Measurements from ENCODE around the gene SAMD10.
A peak's percentile ranks its signal among the peaks of the same experiment; 100 is the strongest.

SAMD10 gene

GRCh38 chr20:63968136-63968927, 11.1 kb downstream of the SAMD10 start:
- Histone ChIP-seq H3K79me2 (ENCODE audit: insufficient read depth, low read length) (peaks cover 11% of the 10 kb centered on the region; the same call in 1 of the 2 replicates), H3K9me3 (ENCODE audit: insufficient read depth, low read depth, low read length) (no peaks in the 10 kb centered on the region), H2AFZ (ENCODE audit: low read length) (no peak overlapping the region), H3F3A (ENCODE audit: low read depth) (no peaks in the 10 kb centered on the region), H3K4me2 (ENCODE audit: low read depth, low read length, poor library complexity, severe bottlenecking) (peak overlapping the region; percentile 88), H3K27me3 (ENCODE audit: insufficient read depth, low read length, poor library complexity, severe bottlenecking) (no peaks in the 10 kb centered on the region), H3K36me3 (ENCODE audit: insufficient read depth, low read length) (no peaks in the 10 kb centered on the region), H3K9ac (ENCODE audit: low read depth, low read length, poor library complexity, severe bottlenecking) (peak overlapping the region; percentile 91), H3K4me3 (ENCODE audit: low read length, poor library complexity, severe bottlenecking) (peak overlapping the region; percentile 89), H3K9me2 (replicated peaks; ENCODE audit: low read depth, low read length) (no peaks in the 10 kb centered on the region), H4K20me1 (ENCODE audit: insufficient read depth, low read length, poor library complexity, severe bottlenecking) (no peaks in the 10 kb centered on the region), H3K4me1 (ENCODE audit: insufficient read depth, low read length, poor library complexity, severe bottlenecking) (peaks cover 20% of the 10 kb centered on the region)
- no peak for TF ChIP-seq EZH2phosphoT487 (IDR thresholded peaks at IDR 0.05; ENCODE audit: borderline replicate concordance)
- TF ChIP-seq CTCF (conservative IDR thresholded peaks at IDR 0.05; ENCODE audit: low read length) = no peak

GRCh38 chr20:63967330-63968135, 11.9 kb downstream of the SAMD10 start:
- Histone ChIP-seq H3K4me3 (ENCODE audit: low read length, poor library complexity, severe bottlenecking) (no peak overlapping the region), H3K27me3 (ENCODE audit: insufficient read depth, low read length, poor library complexity, severe bottlenecking) (no peaks in the 10 kb centered on the region), H2AFZ (ENCODE audit: low read length) (no peak overlapping the region), H3K9me3 (ENCODE audit: insufficient read depth, low read depth, low read length) (no peaks in the 10 kb centered on the region), H3K4me2 (ENCODE audit: low read depth, low read length, poor library complexity, severe bottlenecking) (peak overlapping the region; percentile 88), H3K4me1 (ENCODE audit: insufficient read depth, low read length, poor library complexity, severe bottlenecking) (peaks cover 20% of the 10 kb centered on the region), H3K79me2 (ENCODE audit: insufficient read depth, low read length) (peaks cover 11% of the 10 kb centered on the region; the same call in 1 of the 2 replicates), H3K9ac (ENCODE audit: low read depth, low read length, poor library complexity, severe bottlenecking) (peak overlapping the region; percentile 91), H3K36me3 (ENCODE audit: insufficient read depth, low read length) (no peaks in the 10 kb centered on the region), H3F3A (ENCODE audit: low read depth) (no peaks in the 10 kb centered on the region), H4K20me1 (ENCODE audit: insufficient read depth, low read length, poor library complexity, severe bottlenecking) (no peaks in the 10 kb centered on the region), H3K9me2 (replicated peaks; ENCODE audit: low read depth, low read length) (no peaks in the 10 kb centered on the region)
- TF ChIP-seq CTCF (conservative IDR thresholded peaks at IDR 0.05; ENCODE audit: low read length) (no peak), EZH2phosphoT487 (IDR thresholded peaks at IDR 0.05; ENCODE audit: borderline replicate concordance) (no peak)

- Histone ChIP-seq H2AFZ (ENCODE audit: low read length) (no peak overlapping the region), H3K9ac (ENCODE audit: low read depth, low read length, poor library complexity, severe bottlenecking) (no peak overlapping the region), H3K9me3 (ENCODE audit: insufficient read depth, low read depth, low read length) (no peaks in the 10 kb centered on the region), H3K4me2 (ENCODE audit: low read depth, low read length, poor library complexity, severe bottlenecking) (no peak overlapping the region), H3K4me1 (ENCODE audit: insufficient read depth, low read length, poor library complexity, severe bottlenecking) (peaks cover 20% of the 10 kb centered on the region), H3K9me2 (replicated peaks; ENCODE audit: low read depth, low read length) (no peaks in the 10 kb centered on the region), H3K79me2 (ENCODE audit: insufficient read depth, low read length) (peaks cover 11% of the 10 kb centered on the region; the same call in 1 of the 2 replicates), H3K27me3 (ENCODE audit: insufficient read depth, low read length, poor library complexity, severe bottlenecking) (no peaks in the 10 kb centered on the region), H3K4me3 (ENCODE audit: low read length, poor library complexity, severe bottlenecking) (no peak overlapping the region), H3K36me3 (ENCODE audit: insufficient read depth, low read length) (no peaks in the 10 kb centered on the region), H4K20me1 (ENCODE audit: insufficient read depth, low read length, poor library complexity, severe bottlenecking) (no peaks in the 10 kb centered on the region), H3F3A (ENCODE audit: low read depth) (no peaks in the 10 kb centered on the region)
- TF ChIP-seq CTCF (conservative IDR thresholded peaks at IDR 0.05; ENCODE audit: low read length) (no peak), EZH2phosphoT487 (IDR thresholded peaks at IDR 0.05; ENCODE audit: borderline replicate concordance) (no peak)
Observed at GRCh38 chr20:63966944-63967322, 12.5 kb downstream of the SAMD10 start.

Measured in Loucy (cell line).